GM12873 (cell line): Measurements from ENCODE around the gene COX7A2L.

Experiments
- TF ChIP-seq, protein P1 (sequence below): IDR thresholded peaks from 2 replicates; pipeline ENCODE4 v1.5.1; 2012; ENCODE audit warnings: low read depth, mild to moderate bottlenecking, moderate library complexity, low read length, control low read depth; ENCODE audit not compliant: insufficient read depth; ENCODE audit errors: missing control alignments

COX7A2L gene

DNA sequence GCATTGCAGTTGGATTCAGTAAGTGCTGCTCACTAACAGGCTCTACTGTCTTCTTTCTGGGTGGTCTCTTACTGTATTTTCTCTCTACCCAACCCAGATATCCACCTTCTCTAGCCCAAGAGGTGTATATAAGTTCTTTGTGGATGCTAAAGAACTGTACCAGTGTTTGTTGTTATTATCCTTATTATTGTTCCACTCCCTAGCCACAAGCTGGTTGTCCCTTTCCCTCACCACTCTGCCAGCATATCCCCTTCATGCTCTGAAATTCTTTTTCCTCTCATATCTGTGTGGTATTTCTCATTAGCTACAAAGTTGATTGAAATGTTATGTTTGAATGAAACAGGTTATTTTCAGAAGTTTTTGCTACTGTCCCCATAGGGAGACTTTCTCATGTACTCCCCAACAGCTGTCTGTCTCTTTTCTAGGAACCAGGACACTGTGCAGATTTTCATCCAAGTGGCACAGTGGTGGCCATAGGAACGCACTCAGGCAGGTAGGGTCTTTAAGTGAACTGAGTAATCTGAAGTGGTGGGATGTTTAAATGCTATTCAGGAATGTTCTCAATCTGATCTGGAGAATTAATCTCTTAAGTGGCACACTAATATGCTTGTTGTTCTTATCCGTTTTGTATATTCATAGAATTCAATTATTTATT is 56.8 kb downstream of the COX7A2L start:
- TF ChIP-seq, protein P1, sequence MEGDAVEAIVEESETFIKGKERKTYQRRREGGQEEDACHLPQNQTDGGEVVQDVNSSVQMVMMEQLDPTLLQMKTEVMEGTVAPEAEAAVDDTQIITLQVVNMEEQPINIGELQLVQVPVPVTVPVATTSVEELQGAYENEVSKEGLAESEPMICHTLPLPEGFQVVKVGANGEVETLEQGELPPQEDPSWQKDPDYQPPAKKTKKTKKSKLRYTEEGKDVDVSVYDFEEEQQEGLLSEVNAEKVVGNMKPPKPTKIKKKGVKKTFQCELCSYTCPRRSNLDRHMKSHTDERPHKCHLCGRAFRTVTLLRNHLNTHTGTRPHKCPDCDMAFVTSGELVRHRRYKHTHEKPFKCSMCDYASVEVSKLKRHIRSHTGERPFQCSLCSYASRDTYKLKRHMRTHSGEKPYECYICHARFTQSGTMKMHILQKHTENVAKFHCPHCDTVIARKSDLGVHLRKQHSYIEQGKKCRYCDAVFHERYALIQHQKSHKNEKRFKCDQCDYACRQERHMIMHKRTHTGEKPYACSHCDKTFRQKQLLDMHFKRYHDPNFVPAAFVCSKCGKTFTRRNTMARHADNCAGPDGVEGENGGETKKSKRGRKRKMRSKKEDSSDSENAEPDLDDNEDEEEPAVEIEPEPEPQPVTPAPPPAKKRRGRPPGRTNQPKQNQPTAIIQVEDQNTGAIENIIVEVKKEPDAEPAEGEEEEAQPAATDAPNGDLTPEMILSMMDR = no peak

DNA sequence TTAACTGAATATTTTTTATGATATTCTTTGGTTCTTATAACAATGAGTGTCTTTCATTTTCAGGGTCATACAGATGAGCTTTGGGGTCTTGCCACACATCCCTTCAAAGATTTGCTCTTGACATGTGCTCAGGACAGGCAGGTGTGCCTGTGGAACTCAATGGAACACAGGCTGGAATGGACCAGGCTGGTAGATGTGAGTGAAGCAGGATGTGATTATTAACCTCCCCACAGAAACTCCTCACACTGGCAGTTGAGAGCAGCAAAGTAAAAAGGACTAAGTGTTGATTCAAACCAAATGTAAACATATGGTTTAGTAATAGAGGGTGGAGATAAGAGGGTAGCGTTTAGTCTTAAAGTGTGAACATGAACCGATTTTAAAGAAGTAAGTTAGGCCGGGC is 57.8 kb downstream of the COX7A2L start:
- TF ChIP-seq, protein P1 = no peak

DNA sequence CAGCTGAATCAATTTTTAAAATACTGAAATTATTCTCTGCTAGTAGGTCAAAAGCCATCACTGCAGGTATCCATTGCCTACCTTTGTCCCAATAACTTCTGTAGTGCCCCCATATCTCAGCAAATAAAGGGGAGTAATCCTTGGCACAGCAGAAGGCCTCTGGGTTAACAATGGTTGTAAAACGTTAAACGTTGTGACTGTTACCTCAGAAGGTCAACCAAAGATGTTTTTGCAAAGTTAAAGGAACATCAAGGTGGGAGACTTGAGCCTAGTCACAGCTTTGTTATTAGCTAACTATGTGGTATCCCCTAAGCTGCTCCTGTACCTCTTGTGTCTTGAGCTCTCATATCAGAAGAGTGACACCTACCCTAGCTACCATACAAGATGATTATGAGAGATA is 60.5 kb downstream of the COX7A2L start:
- TF ChIP-seq, protein P1 = no peak
